Measurements from ENCODE around the gene TTC4.

DNA sequence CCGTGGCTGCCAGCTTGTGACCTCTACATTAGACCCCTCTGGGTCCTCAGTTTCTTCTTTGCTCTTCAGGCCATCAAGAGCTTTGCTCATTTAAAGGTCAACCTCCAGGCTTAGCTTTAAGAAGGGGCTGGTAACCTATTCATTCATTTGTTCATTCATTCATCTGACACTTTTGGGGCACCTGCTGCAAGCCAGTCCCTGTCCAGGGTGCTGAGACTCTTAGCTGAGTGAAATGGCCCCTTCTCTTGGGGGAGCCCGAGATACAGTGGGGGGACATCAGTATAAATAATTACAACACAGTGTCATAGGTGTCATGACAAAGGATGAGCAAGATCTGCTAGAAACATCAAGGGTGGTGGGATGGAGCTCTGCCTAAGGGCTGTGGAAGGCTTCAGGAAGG lies 10.5 kb upstream of the TTC4 start:
- TF ChIP-seq POLR2A (IDR thresholded peaks at IDR 0.05; ENCODE audit: low read depth, low read length) (no peak), CTCF (conservative IDR thresholded peaks at IDR 0.05; ENCODE audit: low read depth, low read length) (no peak), CEBPB (IDR thresholded peaks at IDR 0.05; ENCODE audit: low read depth, low read length) (no peak), MXI1 (IDR thresholded peaks at IDR 0.05; ENCODE audit: borderline replicate concordance, low read depth, low read length) (no peak), SMC3 (IDR thresholded peaks at IDR 0.05; ENCODE audit: low read depth, low read length) (no peak), RAD21 (IDR thresholded peaks at IDR 0.05; ENCODE audit: low read length) (no peak), ELK1 (IDR thresholded peaks at IDR 0.05; ENCODE audit: borderline replicate concordance, low read depth, low read length) (no peak), MAZ (IDR thresholded peaks at IDR 0.05; ENCODE audit: borderline replicate concordance, low read depth, low read length) (no peak), RCOR1 (IDR thresholded peaks at IDR 0.05; ENCODE audit: insufficient replicate concordance, low read length) (peak; percentile 39), RFX5 (IDR thresholded peaks at IDR 0.05; ENCODE audit: low read depth, low read length) (no peak), NFE2L2 (IDR thresholded peaks at IDR 0.05; ENCODE audit: low read depth, low read length) (no peak), BHLHE40 (IDR thresholded peaks at IDR 0.05; ENCODE audit: low read depth, low read length) (no peak)
- TF ChIP-seq, protein P1, sequence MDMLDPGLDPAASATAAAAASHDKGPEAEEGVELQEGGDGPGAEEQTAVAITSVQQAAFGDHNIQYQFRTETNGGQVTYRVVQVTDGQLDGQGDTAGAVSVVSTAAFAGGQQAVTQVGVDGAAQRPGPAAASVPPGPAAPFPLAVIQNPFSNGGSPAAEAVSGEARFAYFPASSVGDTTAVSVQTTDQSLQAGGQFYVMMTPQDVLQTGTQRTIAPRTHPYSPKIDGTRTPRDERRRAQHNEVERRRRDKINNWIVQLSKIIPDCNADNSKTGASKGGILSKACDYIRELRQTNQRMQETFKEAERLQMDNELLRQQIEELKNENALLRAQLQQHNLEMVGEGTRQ (IDR thresholded peaks at IDR 0.05; ENCODE audit: low read depth, low read length) = no peak

All from IMR-90 (cell line).